Nephron (organoid): ENCODE data around the gene SRP72.
A peak's percentile ranks its signal among the peaks of the same experiment; 100 is the strongest.

Experiments
- H3K27ac Mint-ChIP-seq, 3 experiments: 2 replicates each; pipeline ENCODE4 v1.8.0; 2020; ENCODE audit warnings: mixed read lengths in 3 of 3, mild to moderate bottlenecking in 2 of 3, moderate library complexity in 1 of 3
- H3K27me3 Mint-ChIP-seq: 2 replicates; pipeline ENCODE4 v1.8.0; 2021; ENCODE audit warnings: low read depth, mild to moderate bottlenecking, moderate library complexity, mixed read lengths
- H3K36me3 Mint-ChIP-seq: 2 replicates; pipeline ENCODE4 v1.8.0; 2020; ENCODE audit warnings: low read depth, mixed read lengths
- H3K4me1 Mint-ChIP-seq: 2 replicates; pipeline ENCODE4 v1.8.0; 2020; ENCODE audit warnings: mixed read lengths
- H3K4me3 Mint-ChIP-seq, 3 experiments: 2 replicates each; pipeline ENCODE4 v1.8.0; 2020; ENCODE audit warnings: mild to moderate bottlenecking in 3 of 3, mixed read lengths in 3 of 3, moderate library complexity in 2 of 3
- H3K9me3 Mint-ChIP-seq: 2 replicates; pipeline ENCODE4 v1.8.0; 2020; ENCODE audit warnings: mixed read lengths
- CTCF ChIP-seq, 3 experiments: fragments of 200-600 bp; sonication (generic); IDR thresholded peaks; one replicate each; pipeline ENCODE4 v1.5.0; 2021; ENCODE audit warnings: antibody characterized with exemption in 3 of 3; ENCODE audit not compliant: unreplicated experiment in 3 of 3

The SRP72 gene

DNA sequence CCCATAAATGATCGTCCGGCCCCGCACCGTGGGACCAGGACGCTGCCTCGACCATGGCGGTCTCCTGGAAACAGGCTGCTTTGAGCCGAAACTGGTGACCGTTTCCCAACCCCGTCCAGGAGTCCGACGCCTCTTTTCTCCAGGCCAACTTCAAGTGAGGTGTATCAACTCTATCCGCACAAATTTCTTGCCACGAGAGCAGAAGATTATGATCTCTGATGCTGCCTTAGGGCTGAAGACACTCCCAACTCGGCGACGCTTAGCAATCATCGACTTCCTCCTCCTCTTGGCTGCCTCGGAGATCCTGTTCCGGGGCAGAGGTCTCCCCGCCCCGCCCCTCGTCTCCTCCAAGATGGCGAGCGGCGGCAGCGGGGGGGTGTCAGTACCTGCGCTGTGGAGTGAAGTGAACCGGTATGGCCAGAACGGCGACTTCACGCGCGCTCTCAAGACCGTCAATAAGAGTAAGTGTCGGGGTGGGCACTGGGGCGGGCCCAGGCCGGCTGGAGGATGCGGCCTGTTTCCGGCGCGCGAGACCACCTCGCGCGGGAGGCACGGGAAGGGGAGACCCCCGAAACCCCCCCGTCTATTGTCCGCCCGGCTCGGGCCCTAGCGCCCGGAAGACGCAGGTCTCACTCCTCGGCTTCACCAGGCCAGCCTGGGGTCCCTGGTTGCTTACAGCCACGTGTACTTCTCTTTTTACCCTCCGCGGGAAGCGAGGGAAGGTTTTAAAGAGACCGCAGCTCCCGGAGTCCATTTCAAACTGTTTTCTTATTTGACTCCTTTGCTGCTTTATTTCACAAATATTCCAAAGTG, at the start of gene SRP72:
TSS of gene SRP72 (plus strand) at position 334 of the 813 bp plus-strand sequence. CDS start at position 353, 19 bp downstream.
- Mint-ChIP-seq H3K36me3 (peaks cover 23% of the 10 kb centered on the region), H3K4me3 (peak within 1 kb of the TSS; percentile 97 to 99 (median 98))

GRCh38 chr4:56424176-56424575, 43.2 kb upstream of the SRP72 start:
- TF ChIP-seq CTCF (IDR thresholded peaks at IDR 0.05; ENCODE audit: unreplicated experiment in 3 of 3): no peak
- Mint-ChIP-seq H3K9me3 (no peaks in the 10 kb centered on the region), H3K36me3 (peaks cover 24% of the 10 kb centered on the region), H3K27me3 (no peaks in the 10 kb centered on the region), H3K27ac (no peak overlapping the region), H3K4me1 (peaks cover 8% of the 10 kb centered on the region), H3K4me3 (no peak overlapping the region)

More for the DNA sequence above, at the start of gene SRP72:
- Mint-ChIP-seq H3K27me3 (no peaks in the 10 kb centered on the region), H3K27ac (peak within 1 kb of the TSS; percentile 97 to 100 (median 100)), H3K9me3 (no peaks in the 10 kb centered on the region), H3K4me1 (peaks cover 51% of the 10 kb centered on the region)
- TF ChIP-seq CTCF (IDR thresholded peaks at IDR 0.05; ENCODE audit: unreplicated experiment in 3 of 3): no peak

GRCh38 chr4:56424697-56425514, 42.5 kb upstream of the SRP72 start:
- Mint-ChIP-seq H3K4me1 (peaks cover 5% of the 10 kb centered on the region), H3K27ac (no peak overlapping the region), H3K36me3 (peaks cover 21% of the 10 kb centered on the region), H3K27me3 (no peaks in the 10 kb centered on the region), H3K4me3 (no peak overlapping the region), H3K9me3 (no peaks in the 10 kb centered on the region)
- peak; percentile 49 to 63 (median 54) for TF ChIP-seq CTCF (IDR thresholded peaks at IDR 0.05; ENCODE audit: unreplicated experiment in 3 of 3)

DNA sequence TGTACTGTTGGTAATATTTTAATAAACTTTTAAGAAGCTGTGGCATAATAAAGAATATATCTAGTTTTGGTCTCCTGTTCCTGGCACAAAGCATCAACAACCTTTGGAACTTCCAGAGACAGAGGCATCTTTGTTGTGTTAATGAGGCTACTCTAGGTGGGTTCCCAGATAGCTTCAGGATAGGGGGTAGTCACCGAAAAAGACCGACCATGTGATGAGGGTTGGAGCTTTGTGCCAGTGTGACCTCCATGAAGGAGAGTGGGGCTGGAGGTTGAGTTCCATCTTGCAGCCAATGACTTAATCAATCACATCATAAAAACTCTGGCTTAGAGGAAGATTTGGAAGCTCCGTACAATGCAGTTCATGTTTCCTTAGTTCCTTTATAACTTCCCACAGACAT, 41.9 kb upstream of the SRP72 start:
- TF ChIP-seq CTCF (IDR thresholded peaks at IDR 0.05; ENCODE audit: unreplicated experiment in 3 of 3): no peak
- no peak overlapping the region for H3K4me3 Mint-ChIP-seq
- peaks cover 18% of the 10 kb centered on the region for H3K36me3 Mint-ChIP-seq
- no peaks in the 10 kb centered on the region for H3K27me3 Mint-ChIP-seq
- H3K27ac Mint-ChIP-seq: no peak overlapping the region
- H3K9me3 Mint-ChIP-seq: no peaks in the 10 kb centered on the region
- H3K4me1 Mint-ChIP-seq: peaks cover 5% of the 10 kb centered on the region

DNA sequence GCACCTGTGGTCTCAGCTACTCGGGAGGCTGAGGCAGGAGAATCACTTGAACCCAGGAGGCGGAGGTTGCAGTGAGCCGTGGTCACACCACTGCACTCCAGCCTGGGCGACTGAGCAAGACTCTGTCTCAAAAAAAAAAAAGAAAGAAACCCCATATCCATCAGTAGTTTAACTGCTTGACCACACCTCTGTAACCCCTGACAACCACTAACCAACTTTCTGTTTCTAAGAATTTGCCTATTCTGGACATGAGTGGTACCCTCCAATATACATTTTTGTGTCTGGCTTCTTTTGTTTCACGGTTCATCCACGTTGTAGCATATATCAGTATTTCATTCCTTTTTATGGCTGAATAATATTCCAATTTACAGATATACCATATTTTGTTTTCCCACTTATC, 41.1 kb upstream of the SRP72 start:
- no peak for TF ChIP-seq CTCF (IDR thresholded peaks at IDR 0.05; ENCODE audit: unreplicated experiment in 3 of 3)

More for the DNA sequence above, 41.1 kb upstream of the SRP72 start:
- Mint-ChIP-seq H3K36me3 (peaks cover 11% of the 10 kb centered on the region), H3K27me3 (no peaks in the 10 kb centered on the region), H3K4me3 (no peak overlapping the region), H3K9me3 (no peaks in the 10 kb centered on the region), H3K27ac (no peak overlapping the region), H3K4me1 (peaks cover 5% of the 10 kb centered on the region)
